Suprapubic skin (tissue), 4 donors: Measurements from ENCODE around the gene CCDC170. TPM values are rescaled to one million over a fixed set of nuclear protein-coding genes. Genes with fewer than 3 reads are reported as not detected.
"Not testable (repeated sequence)": the region's sequence is repeated elsewhere in the genome, so short reads cannot be mapped to it uniquely, and the experiment has no call there.

Experiments
- DNase-seq, 2 donors: peaks; one replicate each; pipeline ENCODE4 v3.0.0-alpha.2; 2019; ENCODE audit warnings: low spot score in 2 of 2
- H3K27ac ChIP-seq: fragments of 200-600 bp; sonication (generic); one replicate; pipeline ENCODE4 v1.5.1; 2019
- H3K27me3 ChIP-seq: fragments of 200-600 bp; sonication (generic); one replicate; pipeline ENCODE4 v1.5.1; 2019
- H3K36me3 ChIP-seq: fragments of 200-600 bp; sonication (generic); one replicate; pipeline ENCODE4 v1.5.1; 2019
- H3K4me1 ChIP-seq: fragments of 200-600 bp; sonication (generic); one replicate; pipeline ENCODE4 v1.5.1; 2019
- H3K4me3 ChIP-seq: fragments of 200-600 bp; sonication (generic); one replicate; pipeline ENCODE4 v1.5.1; 2019; ENCODE audit warnings: mild to moderate bottlenecking
- H3K9me3 ChIP-seq: fragments of 200-600 bp; sonication (generic); one replicate; pipeline ENCODE4 v1.5.1; 2019
- EP300 ChIP-seq: sonication (generic); formaldehyde crosslinking; IDR thresholded peaks from one replicate; pipeline ENCODE4 v1.6.1; 2017; ENCODE audit warnings: antibody characterized with exemption
- POLR2A ChIP-seq, 2 donors: fragments of 450-650 bp; IDR thresholded peaks; one replicate each; pipeline ENCODE4 v1.6.1; 2017; ENCODE audit warnings: antibody characterized with exemption in 2 of 2, mild to moderate bottlenecking in 2 of 2, moderate library complexity in 2 of 2
- POLR2AphosphoS5 ChIP-seq, 3 donors: sonication (generic); formaldehyde crosslinking; IDR thresholded peaks; one replicate each; pipeline ENCODE4 v1.6.1; 2017; ENCODE audit warnings: antibody characterized with exemption in 3 of 3
- WGBS: methylation state at CpG from one replicate; pipeline ENCODE4 v1.1.5; 2018; 5-methylcytosine and 5-hydroxymethylcytosine counted together
- total RNA-seq, 4 donors: library from RNA; depleted of rRNA; stranded (reverse); fragments of >200 nt; gene quantifications; one replicate each; pipeline ENCODE4 v1.1.0, GENCODE V29; 2016
- TF ChIP-seq, protein P1 (sequence below), 2 donors: fragments of 200-600 bp in 1 of 2; fragments of 450-650 bp in 1 of 2; sonication (generic) in 1 of 2; IDR thresholded peaks; one replicate each; pipeline ENCODE4 v1.5.1; 2016 to 2019; ENCODE audit warnings: antibody characterized with exemption in 2 of 2, mild to moderate bottlenecking in 1 of 2, moderate library complexity in 1 of 2

CCDC170 gene
- total RNA-seq, 4 donors from 2014 or later, result 0.16 to 0.89 (median 0.24) TPM

GRCh38 chr6:151451950-151452749 is 41.7 kb upstream of the CCDC170 start, which contains the start of gene RMND1:
TSS of gene RMND1 (minus strand) at chr6:151452126. CDS start at chr6:151445811, 6,315 bp downstream.
- peak within 1 kb of the TSS; percentile 93 for H3K27ac ChIP-seq
- no peaks in the 10 kb centered on the region for H3K9me3 ChIP-seq
- under 1% methylated on average over 65 of the region's 74 CpGs for WGBS
- H3K27me3 ChIP-seq, result no peaks in the 10 kb centered on the region
- H3K4me3 ChIP-seq, result peak within 1 kb of the TSS; percentile 91
- TF ChIP-seq POLR2AphosphoS5 (IDR thresholded peaks at IDR 0.05), result peak in 2 of 3 donors; percentile 70 to 77
- no peak for TF ChIP-seq EP300
- peak in 1 of 2 donors; percentile 35 for TF ChIP-seq POLR2A (IDR thresholded peaks at IDR 0.05)
- TF ChIP-seq, protein P1, sequence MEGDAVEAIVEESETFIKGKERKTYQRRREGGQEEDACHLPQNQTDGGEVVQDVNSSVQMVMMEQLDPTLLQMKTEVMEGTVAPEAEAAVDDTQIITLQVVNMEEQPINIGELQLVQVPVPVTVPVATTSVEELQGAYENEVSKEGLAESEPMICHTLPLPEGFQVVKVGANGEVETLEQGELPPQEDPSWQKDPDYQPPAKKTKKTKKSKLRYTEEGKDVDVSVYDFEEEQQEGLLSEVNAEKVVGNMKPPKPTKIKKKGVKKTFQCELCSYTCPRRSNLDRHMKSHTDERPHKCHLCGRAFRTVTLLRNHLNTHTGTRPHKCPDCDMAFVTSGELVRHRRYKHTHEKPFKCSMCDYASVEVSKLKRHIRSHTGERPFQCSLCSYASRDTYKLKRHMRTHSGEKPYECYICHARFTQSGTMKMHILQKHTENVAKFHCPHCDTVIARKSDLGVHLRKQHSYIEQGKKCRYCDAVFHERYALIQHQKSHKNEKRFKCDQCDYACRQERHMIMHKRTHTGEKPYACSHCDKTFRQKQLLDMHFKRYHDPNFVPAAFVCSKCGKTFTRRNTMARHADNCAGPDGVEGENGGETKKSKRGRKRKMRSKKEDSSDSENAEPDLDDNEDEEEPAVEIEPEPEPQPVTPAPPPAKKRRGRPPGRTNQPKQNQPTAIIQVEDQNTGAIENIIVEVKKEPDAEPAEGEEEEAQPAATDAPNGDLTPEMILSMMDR (IDR thresholded peaks at IDR 0.05), result no peak
- H3K36me3 ChIP-seq, result no peaks in the 10 kb centered on the region
- peak; percentile 100 for DNase-seq
- peaks cover 25% of the 10 kb centered on the region for H3K4me1 ChIP-seq

DNA sequence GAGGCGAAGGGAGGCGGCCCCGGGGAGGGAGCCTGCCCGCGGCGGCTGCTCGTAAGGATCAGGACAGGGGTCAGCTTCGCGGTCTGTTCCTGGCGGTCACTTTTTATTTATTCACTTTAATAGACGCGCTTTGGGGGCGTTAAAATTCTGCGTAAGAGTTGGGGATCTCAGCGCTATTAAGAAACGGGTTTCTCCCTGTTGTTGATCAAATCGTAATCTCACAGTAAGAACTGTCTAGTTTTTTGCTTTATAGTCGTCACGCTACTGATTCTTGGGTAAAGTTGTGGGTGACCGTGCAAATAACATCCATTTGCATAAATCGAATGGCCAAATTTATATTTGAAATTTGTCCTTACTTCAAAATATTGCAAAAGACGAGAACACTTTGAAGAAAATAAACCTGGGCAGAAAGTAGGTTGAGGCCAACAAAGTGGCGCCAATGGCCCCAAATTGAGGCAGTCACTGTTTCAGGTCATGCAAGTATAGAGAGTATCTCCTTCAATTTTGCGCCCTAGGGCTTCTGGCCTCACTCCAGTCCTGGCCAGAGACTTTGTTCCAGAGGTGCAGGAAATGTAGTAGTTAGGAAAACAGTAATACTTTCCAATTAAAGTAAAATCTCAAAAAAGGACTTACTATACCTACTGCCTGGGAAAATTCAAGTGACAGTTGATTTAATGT is 40.9 kb upstream of the CCDC170 start:
- Histone ChIP-seq H3K4me1 (peaks cover 25% of the 10 kb centered on the region), H3K36me3 (no peaks in the 10 kb centered on the region), H3K4me3 (peak overlapping the region; percentile 91), H3K27ac (peak overlapping the region; percentile 93), H3K9me3 (no peaks in the 10 kb centered on the region), H3K27me3 (no peaks in the 10 kb centered on the region)
- under 1% methylated on average over 24 of the region's 24 CpGs for WGBS
- DNase-seq, result peak in 1 of 2 donors; percentile 65
- TF ChIP-seq POLR2AphosphoS5 (IDR thresholded peaks at IDR 0.05), result no peak
- TF ChIP-seq EP300, result no peak
- TF ChIP-seq, protein P1 (IDR thresholded peaks at IDR 0.05), result no peak
- TF ChIP-seq POLR2A (IDR thresholded peaks at IDR 0.05), result no peak

- not testable (repeated sequence) for DNase-seq, H3K27me3 ChIP-seq
- WGBS, result 77% methylated on average over 10 of the region's 10 CpGs
These were observed 37.9 kb upstream of the CCDC170 start for GRCh38 chr6:151455751-151456398.

DNA sequence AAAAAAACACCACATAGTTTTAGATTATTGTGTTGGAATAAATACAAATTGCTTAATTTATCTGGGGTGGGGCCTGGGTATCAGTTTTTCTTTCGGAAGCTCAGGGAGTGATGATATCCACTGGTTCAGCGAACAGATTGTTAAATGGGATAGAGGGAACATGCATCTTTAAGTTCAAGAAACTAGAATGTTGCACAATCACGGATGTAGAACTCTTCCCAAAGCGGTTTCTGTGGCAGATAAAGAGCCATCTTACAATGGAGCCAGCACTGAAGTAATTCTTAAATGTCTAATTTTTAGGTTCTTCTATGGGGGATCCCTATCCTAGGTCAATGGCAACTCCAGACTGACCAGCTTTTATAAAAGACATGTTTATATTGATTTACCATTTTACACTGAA is 32.1 kb upstream of the CCDC170 start:
- Histone ChIP-seq H3K9me3 (no peaks in the 10 kb centered on the region), H3K36me3 (peaks cover 39% of the 10 kb centered on the region), H3K4me1 (no peaks in the 10 kb centered on the region), H3K4me3 (no peak overlapping the region), H3K27me3 (no peaks in the 10 kb centered on the region), H3K27ac (no peak overlapping the region)
- TF ChIP-seq POLR2AphosphoS5 (IDR thresholded peaks at IDR 0.05) (no peak), EP300 (no peak)
- TF ChIP-seq, protein P1 (IDR thresholded peaks at IDR 0.05), result no peak
- WGBS, result 87% methylated on average over 4 of the region's 4 CpGs
- no peak for DNase-seq

More at GRCh38 chr6:151455751-151456398, 37.9 kb upstream of the CCDC170 start:
- H3K27ac ChIP-seq, H3K9me3 ChIP-seq, H3K4me3 ChIP-seq: not testable (repeated sequence)
- Histone ChIP-seq H3K4me1 (peaks cover 25% of the 10 kb centered on the region), H3K36me3 (peaks cover 19% of the 10 kb centered on the region)

DNA sequence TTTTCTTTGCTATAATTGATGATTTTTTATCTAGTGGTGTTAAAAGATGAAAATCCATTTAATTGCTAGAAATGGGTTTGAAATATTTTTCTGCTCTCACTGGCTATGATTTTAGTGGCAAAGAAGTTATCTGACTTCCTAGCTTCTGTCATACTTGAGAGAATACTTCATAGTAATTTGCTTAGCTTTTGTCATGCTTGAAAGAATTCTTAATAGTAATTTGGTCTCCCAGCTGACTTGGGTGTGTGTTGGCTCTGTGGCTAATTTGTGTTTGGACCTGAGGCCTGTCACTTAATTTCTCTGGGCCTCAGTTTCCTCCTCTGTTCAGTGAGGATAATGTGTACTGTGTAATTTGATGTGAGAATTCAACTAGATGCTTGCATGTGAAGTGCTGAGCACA is 29.1 kb upstream of the CCDC170 start:
- Histone ChIP-seq H3K27me3 (no peaks in the 10 kb centered on the region), H3K9me3 (no peaks in the 10 kb centered on the region), H3K4me3 (no peak overlapping the region), H3K27ac (no peak overlapping the region), H3K4me1 (no peaks in the 10 kb centered on the region), H3K36me3 (peaks cover 49% of the 10 kb centered on the region)
- no peak for DNase-seq
- TF ChIP-seq POLR2A (IDR thresholded peaks at IDR 0.05), result no peak
- no peak for TF ChIP-seq POLR2AphosphoS5 (IDR thresholded peaks at IDR 0.05)
- TF ChIP-seq, protein P1 (IDR thresholded peaks at IDR 0.05), result no peak
- no peak for TF ChIP-seq EP300
